Panc1 (cell line): Measurements from ENCODE around the gene DPYD. TPM values are rescaled to one million over a fixed set of nuclear protein-coding genes. Genes with fewer than 3 reads are reported as not detected.

Experiments
- ATAC-seq: fragments of 200-7000 bp; cut with Tn5 transposase; 2 replicates; pipeline ENCODE4 v1.9.1; 2020; ENCODE audit warnings: mild to moderate bottlenecking, moderate library complexity
- BruUV-seq: library from RNA; stranded (reverse); fragments of 400-500 nt; replicated peaks from 2 replicates; lab custom pipeline; 2021; lab: Mats Ljungman, UMichigan
- CTCF ChIA-PET: fragments of 300-600 bp; sonication (Branson Sonifier 250); formaldehyde crosslinking; loops from one replicate; lab custom pipeline; 2022; ENCODE audit warnings: antibody characterized with exemption; lab: Charles Lee
- POLR2A ChIA-PET: fragments of 300-600 bp; sonication (Branson Sonifier 250); formaldehyde crosslinking; loops from one replicate; lab custom pipeline; 2022; ENCODE audit warnings: antibody characterized with exemption; lab: Charles Lee
- DNase-seq: peaks from one replicate; pipeline ENCODE4 v3.0.0-alpha.2; 2010; ENCODE audit warnings: low read depth, low spot score
- H3K27ac ChIP-seq: 2 replicates; pipeline ENCODE4 v1.5.1; 2011; ENCODE audit warnings: mild to moderate bottlenecking, low read length, inconsistent platforms
- H3K27me3 ChIP-seq: fragments of 200-500 bp; sonication (Bioruptor generic); 2 replicates; pipeline ENCODE4 v1.6.0; 2014; ENCODE audit warnings: low read length, inconsistent platforms; ENCODE audit not compliant: control insufficient read depth, insufficient read depth
- H3K36me3 ChIP-seq: fragments of 200-500 bp; sonication (Bioruptor generic); 2 replicates; pipeline ENCODE4 v1.5.1; 2014; ENCODE audit warnings: inconsistent platforms, mild to moderate bottlenecking, low read length, moderate library complexity; ENCODE audit not compliant: control insufficient read depth, insufficient read depth
- H3K4me1 ChIP-seq: 2 replicates; pipeline ENCODE4 v1.5.1; 2011; ENCODE audit warnings: inconsistent platforms, mild to moderate bottlenecking, low read length, moderate library complexity; ENCODE audit not compliant: control insufficient read depth, insufficient read depth
- H3K4me3 ChIP-seq, 2 experiments: 2 replicates each; pipeline ENCODE4 v1.5.1; 2011 to 2012; ENCODE audit warnings: low read depth in 2 of 2, low read length in 2 of 2, mild to moderate bottlenecking in 2 of 2, inconsistent platforms in 1 of 2, moderate library complexity in 1 of 2
- H3K9me3 ChIP-seq: fragments of 200-500 bp; sonication (Bioruptor generic); 2 replicates; pipeline ENCODE4 v1.5.1; 2014; ENCODE audit warnings: low read depth, mild to moderate bottlenecking, inconsistent platforms, low read length, moderate library complexity; ENCODE audit not compliant: control insufficient read depth, insufficient read depth
- CTCF ChIP-seq: fragments of 450-650 bp; IDR thresholded peaks from 2 replicates; pipeline ENCODE4 v1.5.1; 2017; ENCODE audit warnings: mild to moderate bottlenecking
- POLR2AphosphoS5 ChIP-seq: IDR thresholded peaks from 2 replicates; pipeline ENCODE4 v1.6.1; 2012; ENCODE audit warnings: mild to moderate bottlenecking, low read depth, low read length, moderate library complexity
- SIN3A ChIP-seq: IDR thresholded peaks from 2 replicates; pipeline ENCODE4 v1.6.1; 2012; ENCODE audit warnings: low read depth, mild to moderate bottlenecking, low read length, moderate library complexity, borderline replicate concordance; ENCODE audit not compliant: insufficient read depth
- TCF7L2 ChIP-seq: IDR thresholded peaks from 2 replicates; pipeline ENCODE4 v1.6.1; 2011; ENCODE audit warnings: mild to moderate bottlenecking, low read depth, low read length, inconsistent platforms
- in situ Hi-C: cut with HindIII; loops from 2 replicates; pipeline ENCODE4 v1.10.0; 2016; ENCODE audit warnings: low sequenced_read_pairs, low pct_unique_long_range_greater_than_20kb
- intact Hi-C: fragments of 100-400 bp; cut with micrococcal nuclease; formaldehyde crosslinking; loops from one replicate; pipeline ENCODE4 v1.10.0; 2022; ENCODE audit not compliant: unreplicated experiment
- total RNA-seq: library from RNA; stranded (reverse); gene quantifications from one replicate; pipeline ENCODE4 v1.2.1, GENCODE V29; 2021; ENCODE audit not compliant: unreplicated experiment
- TF ChIP-seq, protein P1 (sequence below), 2 experiments: IDR thresholded peaks; 2 replicates each; pipeline ENCODE4 v1.6.1; 2011 to 2012; ENCODE audit warnings: low read depth in 2 of 2, control low read depth in 1 of 2, low read length in 1 of 2, mild to moderate bottlenecking in 1 of 2, moderate library complexity in 1 of 2; ENCODE audit not compliant: insufficient read depth in 1 of 2

The DPYD gene
- total RNA-seq, 1 experiment from 2014 or later, result 2.0 TPM

DNA sequence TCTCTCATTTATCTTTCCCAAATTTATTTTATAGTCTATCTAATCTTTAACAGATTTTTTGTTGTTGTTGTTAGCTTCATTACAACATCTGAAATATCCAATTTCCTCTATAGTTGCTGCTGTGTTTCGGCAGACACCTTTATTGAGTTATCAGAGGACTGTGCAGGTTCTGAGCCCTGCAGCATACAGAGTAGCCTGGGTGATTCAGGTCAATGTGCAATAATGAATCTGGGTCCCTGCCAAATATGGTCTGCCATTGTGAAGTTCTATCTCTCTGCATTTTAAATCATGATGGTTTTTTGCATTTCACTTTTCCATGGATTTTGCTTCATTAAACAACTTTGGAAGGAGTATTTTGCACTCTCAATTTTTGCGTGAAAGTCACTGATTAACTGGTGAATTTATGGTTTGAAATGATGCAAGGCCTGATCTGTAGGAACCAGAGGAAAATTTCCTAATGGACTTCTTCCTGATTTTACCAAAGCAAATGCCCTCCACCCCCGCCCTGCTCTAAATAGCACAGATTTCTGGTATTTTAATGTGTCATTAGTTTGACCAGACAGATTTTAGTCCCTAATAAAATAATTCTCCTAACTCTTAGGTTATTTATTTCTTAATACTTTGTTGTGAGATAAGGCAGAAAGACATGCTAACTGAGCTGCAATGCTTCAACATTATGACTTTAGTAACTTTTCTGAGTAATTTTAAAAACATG is 797.0 kb downstream of the DPYD start:
- ATAC-seq (no peak), DNase-seq (no peak)
- no peak for TF ChIP-seq POLR2AphosphoS5
- TF ChIP-seq, protein P1, sequence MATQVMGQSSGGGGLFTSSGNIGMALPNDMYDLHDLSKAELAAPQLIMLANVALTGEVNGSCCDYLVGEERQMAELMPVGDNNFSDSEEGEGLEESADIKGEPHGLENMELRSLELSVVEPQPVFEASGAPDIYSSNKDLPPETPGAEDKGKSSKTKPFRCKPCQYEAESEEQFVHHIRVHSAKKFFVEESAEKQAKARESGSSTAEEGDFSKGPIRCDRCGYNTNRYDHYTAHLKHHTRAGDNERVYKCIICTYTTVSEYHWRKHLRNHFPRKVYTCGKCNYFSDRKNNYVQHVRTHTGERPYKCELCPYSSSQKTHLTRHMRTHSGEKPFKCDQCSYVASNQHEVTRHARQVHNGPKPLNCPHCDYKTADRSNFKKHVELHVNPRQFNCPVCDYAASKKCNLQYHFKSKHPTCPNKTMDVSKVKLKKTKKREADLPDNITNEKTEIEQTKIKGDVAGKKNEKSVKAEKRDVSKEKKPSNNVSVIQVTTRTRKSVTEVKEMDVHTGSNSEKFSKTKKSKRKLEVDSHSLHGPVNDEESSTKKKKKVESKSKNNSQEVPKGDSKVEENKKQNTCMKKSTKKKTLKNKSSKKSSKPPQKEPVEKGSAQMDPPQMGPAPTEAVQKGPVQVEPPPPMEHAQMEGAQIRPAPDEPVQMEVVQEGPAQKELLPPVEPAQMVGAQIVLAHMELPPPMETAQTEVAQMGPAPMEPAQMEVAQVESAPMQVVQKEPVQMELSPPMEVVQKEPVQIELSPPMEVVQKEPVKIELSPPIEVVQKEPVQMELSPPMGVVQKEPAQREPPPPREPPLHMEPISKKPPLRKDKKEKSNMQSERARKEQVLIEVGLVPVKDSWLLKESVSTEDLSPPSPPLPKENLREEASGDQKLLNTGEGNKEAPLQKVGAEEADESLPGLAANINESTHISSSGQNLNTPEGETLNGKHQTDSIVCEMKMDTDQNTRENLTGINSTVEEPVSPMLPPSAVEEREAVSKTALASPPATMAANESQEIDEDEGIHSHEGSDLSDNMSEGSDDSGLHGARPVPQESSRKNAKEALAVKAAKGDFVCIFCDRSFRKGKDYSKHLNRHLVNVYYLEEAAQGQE (IDR thresholded peaks at IDR 0.05; ENCODE audit: insufficient read depth in 1 of 2, low read depth in 2 of 2, low read length in 1 of 2), result no peak
- TF ChIP-seq SIN3A, result no peak
- TF ChIP-seq TCF7L2, result no peak
- no peak for TF ChIP-seq CTCF
- POLR2A ChIA-PET, result no interaction called here
- Histone ChIP-seq H3K27ac (no peak overlapping the region), H3K36me3 (no peaks in the 10 kb centered on the region), H3K27me3 (no peaks in the 10 kb centered on the region), H3K4me3 (no peak overlapping the region), H3K9me3 (no peaks in the 10 kb centered on the region), H3K4me1 (no peaks in the 10 kb centered on the region)
- in situ Hi-C loops (no loop called here), intact Hi-C loops (no loop called here)
- CTCF ChIA-PET, result no interaction called here
- BruUV-seq, result no TSS peak

DNA sequence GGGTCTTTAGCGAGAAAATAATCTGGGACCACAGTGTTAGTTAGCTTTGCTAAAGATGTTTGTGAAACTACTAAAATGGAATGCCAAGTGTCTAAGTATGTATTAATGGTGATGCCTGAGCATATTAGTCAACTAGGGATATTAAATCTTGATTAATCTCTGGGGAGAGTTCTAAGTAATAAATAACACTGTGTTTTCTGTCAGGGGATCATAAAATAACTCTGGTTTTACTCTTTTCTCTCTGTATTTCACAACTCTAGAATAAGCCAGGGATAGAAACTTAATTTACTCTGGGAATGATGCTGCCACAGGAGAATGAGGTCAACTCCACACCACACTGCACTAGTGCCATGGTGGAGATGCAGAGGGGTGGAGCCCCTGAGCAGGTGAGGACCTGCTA is 800.0 kb downstream of the DPYD start:
- ATAC-seq (no peak), DNase-seq (no peak)
- Histone ChIP-seq H3K4me3 (no peak overlapping the region), H3K36me3 (no peaks in the 10 kb centered on the region), H3K27me3 (no peaks in the 10 kb centered on the region), H3K9me3 (no peaks in the 10 kb centered on the region), H3K27ac (no peak overlapping the region), H3K4me1 (no peaks in the 10 kb centered on the region)
- intact Hi-C loops (no loop called here), in situ Hi-C loops (no loop called here)
- ChIA-PET CTCF (no interaction called here), POLR2A (no interaction called here)
- BruUV-seq, result no TSS peak
- TF ChIP-seq CTCF (no peak), POLR2AphosphoS5 (no peak), SIN3A (no peak), TCF7L2 (no peak)
